ENCODE measurements around the gene BUD23. TPM values are rescaled to one million over a fixed set of nuclear protein-coding genes. Genes with fewer than 3 reads are reported as not detected.
A peak's percentile ranks its signal among the peaks of the same experiment; 100 is the strongest.

Gene BUD23
- polyA plus RNA-seq, 1 experiment, result 48.6 TPM

GRCh38 chr7:73681031-73681430, 2.4 kb upstream of the BUD23 start:
- Histone ChIP-seq H3K27ac (ENCODE audit: low read depth, low read length) (no peak overlapping the region), H3K9me3 (ENCODE audit: control insufficient read depth, insufficient read depth, low read length) (no peaks in the 10 kb centered on the region; the same call in 1 of the 2 replicates), H3K27me3 (ENCODE audit: control insufficient read depth, insufficient read depth, low read length) (no peaks in the 10 kb centered on the region), H3K4me3 (ENCODE audit: low read depth, low read length) (no peak overlapping the region; the same call in 1 of the 2 replicates)
- POLR2A ChIA-PET, result no interaction called here
- CTCF ChIA-PET, result interaction anchor here (1.0 kb wide), 1 partner anchor 48 kb away, joined by 3 read pairs; no protein-coding TSS in a partner anchor
- TF ChIP-seq, protein P1, sequence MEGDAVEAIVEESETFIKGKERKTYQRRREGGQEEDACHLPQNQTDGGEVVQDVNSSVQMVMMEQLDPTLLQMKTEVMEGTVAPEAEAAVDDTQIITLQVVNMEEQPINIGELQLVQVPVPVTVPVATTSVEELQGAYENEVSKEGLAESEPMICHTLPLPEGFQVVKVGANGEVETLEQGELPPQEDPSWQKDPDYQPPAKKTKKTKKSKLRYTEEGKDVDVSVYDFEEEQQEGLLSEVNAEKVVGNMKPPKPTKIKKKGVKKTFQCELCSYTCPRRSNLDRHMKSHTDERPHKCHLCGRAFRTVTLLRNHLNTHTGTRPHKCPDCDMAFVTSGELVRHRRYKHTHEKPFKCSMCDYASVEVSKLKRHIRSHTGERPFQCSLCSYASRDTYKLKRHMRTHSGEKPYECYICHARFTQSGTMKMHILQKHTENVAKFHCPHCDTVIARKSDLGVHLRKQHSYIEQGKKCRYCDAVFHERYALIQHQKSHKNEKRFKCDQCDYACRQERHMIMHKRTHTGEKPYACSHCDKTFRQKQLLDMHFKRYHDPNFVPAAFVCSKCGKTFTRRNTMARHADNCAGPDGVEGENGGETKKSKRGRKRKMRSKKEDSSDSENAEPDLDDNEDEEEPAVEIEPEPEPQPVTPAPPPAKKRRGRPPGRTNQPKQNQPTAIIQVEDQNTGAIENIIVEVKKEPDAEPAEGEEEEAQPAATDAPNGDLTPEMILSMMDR (IDR thresholded peaks at IDR 0.05; ENCODE audit: low read depth, low read length), result no peak
- no peak for DNase-seq (ENCODE audit: low read depth, low spot score)

DNA sequence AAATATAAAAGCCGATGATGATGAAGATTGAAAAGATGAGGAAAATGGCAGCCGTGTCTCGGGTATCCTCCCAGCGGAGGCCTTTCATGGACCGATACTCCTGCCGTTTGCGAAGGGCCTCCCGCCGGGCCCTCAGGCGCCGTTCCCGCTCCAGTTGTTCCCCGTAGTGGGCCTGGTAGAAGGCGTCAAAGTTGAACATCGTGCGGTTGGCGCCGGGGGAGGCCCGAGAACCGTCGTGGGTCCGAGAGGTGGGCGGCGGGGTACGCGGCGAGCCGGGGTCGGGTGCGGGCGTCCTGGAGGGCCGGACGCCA, 697 bp upstream of the BUD23 start:
- Histone ChIP-seq H3K4me3 (ENCODE audit: low read depth, low read length) (peak overlapping the region; percentile 89), H3K27me3 (ENCODE audit: control insufficient read depth, insufficient read depth, low read length) (no peaks in the 10 kb centered on the region), H3K27ac (ENCODE audit: low read depth, low read length) (peak overlapping the region; percentile 22), H3K9me3 (ENCODE audit: control insufficient read depth, insufficient read depth, low read length) (no peaks in the 10 kb centered on the region; the same call in 1 of the 2 replicates)
- ChIA-PET CTCF (interaction anchor here (0.8 kb wide), 1 partner anchor 15 kb away, joined by 3 read pairs; no protein-coding TSS in a partner anchor), POLR2A (interaction anchor here (0.5 kb wide), 1 partner anchor 15 kb away, joined by 3 read pairs; no protein-coding TSS in a partner anchor)
- TF ChIP-seq, protein P1 (IDR thresholded peaks at IDR 0.05; ENCODE audit: low read depth, low read length), result no peak
- no peak for DNase-seq (ENCODE audit: low read depth, low spot score)

DNA sequence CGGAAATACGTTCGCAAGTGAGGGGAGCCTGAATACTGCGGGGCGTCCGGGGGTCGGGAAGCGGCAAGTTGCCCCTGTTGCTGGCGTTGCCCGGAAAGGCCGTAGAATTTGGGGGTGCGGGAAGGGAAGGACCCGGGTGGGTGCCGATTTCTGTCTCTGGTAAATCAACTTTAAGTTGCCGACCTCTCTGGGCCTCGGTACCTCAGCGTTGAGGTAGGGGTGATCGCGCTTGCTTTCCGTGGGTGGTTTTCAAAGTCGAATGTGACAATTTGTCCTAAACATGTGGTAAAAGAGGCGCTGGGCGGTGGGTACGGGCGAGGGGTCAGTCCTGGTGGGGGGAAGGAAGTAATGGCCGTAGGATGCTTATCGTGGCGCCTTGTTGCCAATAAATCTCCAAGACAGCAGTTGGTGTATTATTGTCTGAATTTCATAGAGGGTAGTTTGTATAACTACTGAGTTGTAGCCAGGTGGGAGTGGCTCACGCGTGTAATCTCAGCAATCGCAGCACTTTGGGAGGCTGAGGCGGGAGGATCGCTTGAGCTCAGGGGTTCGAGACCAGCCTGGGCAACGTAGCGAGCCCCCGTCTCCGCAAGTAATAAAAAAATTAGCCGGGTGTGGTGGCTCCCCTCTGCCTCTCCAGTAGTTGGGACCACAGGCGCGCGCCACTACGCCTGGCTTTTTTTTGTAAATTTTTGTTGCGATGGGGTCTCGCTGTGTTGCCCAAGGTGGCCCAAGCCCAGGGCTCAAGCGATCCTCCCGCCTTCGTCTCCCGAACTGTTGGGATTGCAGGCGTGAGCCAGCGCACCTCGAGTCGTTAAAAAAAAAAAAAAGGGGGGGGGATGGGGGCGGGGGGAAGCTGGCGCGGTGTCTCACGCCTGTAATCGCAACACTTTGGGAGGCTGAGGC, 644 bp downstream of the BUD23 start:
- no peaks in the 10 kb centered on the region; the same call in 1 of the 2 replicates for H3K9me3 ChIP-seq (ENCODE audit: control insufficient read depth, insufficient read depth, low read length)

DNA sequence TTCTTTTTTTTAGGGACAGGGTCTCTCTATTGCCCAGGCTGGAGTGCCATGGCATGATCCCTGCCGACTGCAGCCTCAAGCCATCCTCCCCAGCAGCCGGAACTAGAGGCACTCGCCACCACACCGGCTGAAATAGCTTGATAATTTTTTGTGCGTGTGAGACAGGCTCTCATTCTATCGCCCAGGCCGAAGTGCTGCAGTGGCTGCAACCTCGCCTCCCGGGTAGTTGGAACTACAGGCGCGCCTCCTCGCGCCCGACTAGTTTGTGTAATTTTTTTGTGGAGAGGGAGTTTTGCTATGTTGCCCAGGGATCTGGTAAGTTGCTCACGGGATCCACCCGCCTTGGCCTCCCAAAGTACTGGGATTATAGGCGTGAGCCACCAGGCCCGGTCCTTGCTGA, 1.9 kb downstream of the BUD23 start:
- CTCF ChIA-PET, result interaction anchor here (1.5 kb wide), 1 partner anchor 78 kb away, joined by 6 read pairs; no protein-coding TSS in a partner anchor
- POLR2A ChIA-PET, result interaction anchor here (0.6 kb wide), 1 partner anchor 70 kb away, joined by 4 read pairs; no protein-coding TSS in a partner anchor
- no peak for DNase-seq (ENCODE audit: low read depth, low spot score)
- no peaks in the 10 kb centered on the region; the same call in 1 of the 2 replicates for H3K9me3 ChIP-seq (ENCODE audit: control insufficient read depth, insufficient read depth, low read length)
- no peaks in the 10 kb centered on the region for H3K27me3 ChIP-seq (ENCODE audit: control insufficient read depth, insufficient read depth, low read length)
- H3K27ac ChIP-seq (ENCODE audit: low read depth, low read length), result no peak overlapping the region
- H3K4me3 ChIP-seq (ENCODE audit: low read depth, low read length), result no peak overlapping the region
- TF ChIP-seq, protein P1 (IDR thresholded peaks at IDR 0.05; ENCODE audit: low read depth, low read length), result no peak

More for the DNA sequence above, 644 bp downstream of the BUD23 start:
- TF ChIP-seq, protein P1 (IDR thresholded peaks at IDR 0.05; ENCODE audit: low read depth, low read length), result no peak
- Histone ChIP-seq H3K4me3 (ENCODE audit: low read depth, low read length) (peak overlapping the region; percentile 89), H3K27me3 (ENCODE audit: control insufficient read depth, insufficient read depth, low read length) (no peaks in the 10 kb centered on the region), H3K27ac (ENCODE audit: low read depth, low read length) (peak overlapping the region; percentile 11)
- no peak for DNase-seq (ENCODE audit: low read depth, low spot score)
- ChIA-PET POLR2A (interaction anchor here (0.6 to 1.0 kb wide), 5 partner anchors 11 to 106 kb away, joined by 3 to 6 read pairs (median 5); partner anchors contain the start of gene TBL2), CTCF (interaction anchor here (1.1 to 1.5 kb wide), 2 partner anchors 17 to 77 kb away, joined by 3 to 6 read pairs; no protein-coding TSS in a partner anchor)

GRCh38 chr7:73688288-73688687, 4.9 kb downstream of the BUD23 start:
- Histone ChIP-seq H3K4me3 (ENCODE audit: low read depth, low read length) (no peak overlapping the region), H3K27ac (ENCODE audit: low read depth, low read length) (no peak overlapping the region), H3K27me3 (ENCODE audit: control insufficient read depth, insufficient read depth, low read length) (no peaks in the 10 kb centered on the region), H3K9me3 (ENCODE audit: control insufficient read depth, insufficient read depth, low read length) (no peaks in the 10 kb centered on the region; the same call in 1 of the 2 replicates)
- ChIA-PET POLR2A (no interaction called here), CTCF (no interaction called here)
- TF ChIP-seq, protein P1 (IDR thresholded peaks at IDR 0.05; ENCODE audit: low read depth, low read length), result no peak
- no peak for DNase-seq (ENCODE audit: low read depth, low spot score)

All from AG04450 (cell line).